ENCODE results near the gene LY9.

The LY9 gene

DNA sequence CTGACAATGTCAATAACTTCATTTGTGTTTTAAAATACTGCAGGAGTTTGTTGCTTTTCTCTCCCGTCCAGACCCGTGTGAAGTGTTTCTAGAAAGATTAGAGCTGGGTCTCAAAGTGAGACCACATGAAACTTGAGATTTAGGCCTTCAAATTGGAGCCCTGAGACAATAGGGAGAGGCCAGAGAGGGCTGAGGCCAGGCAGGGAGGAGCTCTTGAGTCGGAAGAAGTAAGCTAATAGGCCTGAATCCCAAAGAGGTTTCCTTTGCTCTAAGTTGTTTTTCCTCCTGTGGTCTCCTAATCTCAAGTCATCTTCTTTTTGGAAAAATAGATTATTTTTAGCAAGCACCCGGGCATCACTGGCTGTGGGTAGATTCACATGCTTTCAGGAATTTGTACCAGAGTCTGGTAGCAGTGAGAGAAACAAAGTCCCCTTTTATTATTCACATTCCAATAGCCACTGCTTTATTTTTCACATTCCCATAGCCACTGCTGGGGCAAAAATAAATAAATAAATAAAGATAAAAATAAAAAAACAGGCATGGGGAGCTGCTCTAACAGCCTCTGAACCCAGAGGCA lies 41.1 kb downstream of the LY9 start:
- DNase-seq: no peak

DNA sequence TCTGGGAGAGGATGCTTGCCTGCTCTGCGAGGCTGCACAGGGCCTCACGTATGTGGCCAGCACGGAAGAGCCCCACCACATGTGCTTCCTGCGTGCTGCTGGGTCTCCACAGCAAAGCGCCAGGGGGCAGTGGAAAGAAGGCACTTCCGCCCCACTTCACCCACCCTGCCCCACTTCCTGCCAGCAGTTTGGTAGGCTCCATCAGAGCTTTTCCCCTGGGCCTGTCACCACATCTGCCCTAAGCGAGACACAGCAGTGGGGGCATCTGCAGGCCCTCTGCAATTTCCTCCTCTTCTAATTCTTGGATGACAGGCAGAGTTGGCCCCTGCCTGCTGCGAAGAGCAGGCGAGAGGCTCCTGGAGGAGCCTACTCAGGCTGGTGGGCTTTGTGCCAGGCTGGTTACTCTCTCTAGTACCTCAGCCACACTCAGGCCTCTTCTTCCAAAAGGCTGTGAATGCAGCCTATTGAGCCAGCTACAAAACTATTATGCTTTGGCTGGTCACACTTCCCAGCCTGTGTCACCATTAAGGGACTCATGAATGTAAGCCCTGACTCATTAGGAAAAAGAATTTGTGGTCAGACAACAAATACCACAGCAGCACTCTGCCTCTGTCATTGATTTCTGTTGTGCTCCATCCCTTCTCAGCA lies 41.7 kb downstream of the LY9 start:
- DNase-seq: peak in 5 of 14 donors; percentile 1 to 45 (median 6)

DNA sequence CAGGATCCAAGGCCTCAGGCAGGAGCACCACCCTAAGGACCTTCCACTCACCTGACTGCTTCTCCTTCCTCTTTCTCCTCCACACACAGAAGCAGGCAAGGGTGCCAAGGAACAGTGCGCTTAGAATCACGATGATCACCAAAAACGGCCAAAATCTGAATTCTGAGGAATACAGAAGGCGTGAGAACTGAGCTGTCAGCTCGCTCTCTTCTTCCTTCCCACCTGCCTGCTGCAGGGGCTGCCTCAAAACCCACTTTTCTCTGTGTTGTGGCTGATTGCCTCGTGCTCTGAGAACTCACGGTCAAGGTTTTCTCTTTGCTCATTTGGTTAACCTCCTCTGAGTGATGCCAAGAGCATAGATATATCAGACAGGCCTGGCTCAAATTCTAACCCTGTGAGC lies 42.9 kb downstream of the LY9 start:
- no peak for DNase-seq

DNA sequence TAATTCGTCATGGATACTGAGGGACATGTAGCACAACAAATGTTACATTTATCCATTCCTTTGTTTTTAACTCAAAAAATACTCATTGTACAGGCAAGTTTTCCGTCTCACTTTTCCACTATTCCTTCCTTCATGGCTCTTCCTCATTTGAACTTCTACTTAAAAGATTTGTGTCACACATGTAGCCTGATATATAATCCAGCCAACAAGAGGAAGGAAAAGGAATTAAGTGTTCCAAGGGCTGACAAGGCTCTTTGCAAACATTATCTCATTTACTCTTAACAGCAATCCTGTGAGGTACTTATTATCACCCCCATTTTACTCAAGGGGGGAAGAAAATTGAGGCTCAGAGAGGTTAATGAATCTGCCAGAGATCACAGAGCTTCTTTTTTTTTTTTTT lies 43.8 kb downstream of the LY9 start:
- no peak for DNase-seq

DNA sequence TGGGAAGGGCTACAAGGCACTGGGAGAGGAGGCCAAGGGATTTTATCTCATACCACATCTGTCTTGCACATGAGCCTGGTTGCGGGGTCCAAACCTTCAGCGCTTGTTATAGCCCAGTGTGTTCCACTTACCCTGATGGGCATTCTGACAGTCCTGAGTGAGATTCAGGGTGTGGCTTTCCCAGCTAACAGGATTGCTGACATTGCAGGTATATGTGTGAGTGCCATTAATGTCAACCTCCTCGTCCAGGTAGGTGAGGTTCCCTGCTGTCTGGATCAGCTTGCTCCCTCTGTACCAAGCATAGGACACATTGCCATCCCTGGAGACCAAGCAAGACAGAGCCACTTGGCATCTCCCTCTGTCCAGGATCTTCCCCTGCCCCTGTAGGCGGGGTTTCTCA lies 45.1 kb downstream of the LY9 start:
- DNase-seq: no peak

DNA sequence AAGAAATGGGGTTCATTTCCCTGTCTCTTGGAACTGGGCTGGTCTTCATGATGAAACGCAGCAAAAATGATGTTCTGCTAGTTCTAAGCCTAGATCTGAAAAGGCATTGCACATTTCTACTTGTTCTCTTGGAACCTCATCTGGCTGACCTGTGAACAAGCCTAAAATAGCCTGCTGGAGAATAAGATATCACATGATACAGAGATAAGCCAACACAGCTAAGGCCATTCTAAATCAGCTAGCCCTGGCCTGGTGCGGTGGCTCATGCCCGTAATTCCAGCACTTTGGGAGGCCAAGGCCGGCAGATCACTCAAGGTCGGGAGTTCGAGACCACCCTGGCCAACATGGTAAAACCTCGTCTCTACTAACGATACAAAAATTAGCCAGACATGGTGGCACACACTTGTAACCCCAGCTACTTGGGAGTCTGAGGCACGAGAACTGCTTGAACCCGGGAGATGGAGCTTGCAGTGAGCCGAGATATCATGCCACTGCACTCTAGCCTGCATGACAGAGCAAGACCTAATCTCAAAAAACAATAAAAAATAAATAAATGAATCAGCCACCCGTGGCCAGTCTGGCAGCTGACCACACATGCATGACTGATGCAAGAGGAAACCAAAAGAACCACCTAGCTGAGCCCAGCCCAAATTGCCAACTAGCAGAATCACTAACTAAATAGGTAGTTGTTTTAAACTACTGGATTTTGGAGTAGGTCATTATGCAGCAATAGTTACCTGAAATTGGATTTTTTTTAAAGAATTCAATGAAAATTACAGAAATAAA lies 48.7 kb downstream of the LY9 start:
- no peak for DNase-seq

DNA sequence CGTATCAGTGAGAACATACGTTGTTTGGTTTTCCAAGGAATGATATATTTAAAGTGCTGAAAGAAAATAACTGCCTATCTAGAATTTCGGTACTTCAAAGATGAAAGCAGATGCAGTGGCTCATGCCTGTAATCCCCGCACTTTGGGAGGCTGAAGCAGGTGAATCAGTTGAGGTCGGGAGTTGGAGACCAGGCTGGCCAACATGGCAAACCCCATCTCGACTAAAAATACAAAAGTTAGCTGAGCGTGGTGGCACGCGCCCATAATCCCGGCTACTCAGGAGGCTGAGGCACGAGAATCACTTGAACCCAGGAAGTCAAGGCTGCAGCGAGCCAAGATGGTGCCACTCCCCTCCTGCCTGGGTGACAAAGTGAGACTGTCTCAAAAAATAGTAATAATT lies 50.3 kb downstream of the LY9 start:
- DNase-seq: no peak

DNA sequence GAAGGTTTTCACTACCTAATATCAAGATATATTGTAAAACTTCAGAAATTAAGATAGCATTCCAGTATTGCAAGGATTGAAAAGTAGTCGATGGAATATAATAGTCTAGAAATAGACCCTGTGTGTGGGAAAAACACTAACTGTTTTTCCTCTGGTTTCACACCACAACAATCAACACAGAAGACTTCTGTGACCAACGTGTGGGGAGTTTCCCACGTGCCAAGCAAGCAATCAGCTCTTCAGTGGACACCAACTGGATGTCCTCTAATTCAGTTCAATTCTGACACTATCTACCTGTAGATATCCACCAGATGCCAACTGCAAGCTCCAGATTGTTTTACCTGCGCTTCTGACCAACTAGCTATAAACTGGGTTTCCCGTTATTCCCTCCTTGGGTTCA lies 54.6 kb downstream of the LY9 start:
- DNase-seq: no peak

DNA sequence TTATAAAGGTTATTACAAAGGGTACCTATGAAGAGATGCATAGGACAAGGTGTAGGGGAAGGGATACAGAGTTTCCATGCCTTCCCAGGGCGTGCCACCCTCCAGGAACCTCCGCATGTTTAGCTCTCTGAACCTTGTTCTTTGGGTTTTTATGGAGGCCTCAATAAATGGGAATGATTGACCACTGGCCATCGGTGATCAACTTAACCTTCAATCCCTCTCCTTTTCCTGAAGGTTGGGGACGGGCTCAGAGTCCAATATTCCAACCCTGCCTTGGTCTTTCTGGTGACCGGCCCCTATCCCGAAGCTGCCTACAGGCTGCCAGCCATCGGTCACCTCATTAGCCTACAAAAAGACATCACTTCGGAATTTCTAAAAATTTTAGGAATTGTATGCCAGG lies 55.0 kb downstream of the LY9 start:
- DNase-seq: no peak

DNA sequence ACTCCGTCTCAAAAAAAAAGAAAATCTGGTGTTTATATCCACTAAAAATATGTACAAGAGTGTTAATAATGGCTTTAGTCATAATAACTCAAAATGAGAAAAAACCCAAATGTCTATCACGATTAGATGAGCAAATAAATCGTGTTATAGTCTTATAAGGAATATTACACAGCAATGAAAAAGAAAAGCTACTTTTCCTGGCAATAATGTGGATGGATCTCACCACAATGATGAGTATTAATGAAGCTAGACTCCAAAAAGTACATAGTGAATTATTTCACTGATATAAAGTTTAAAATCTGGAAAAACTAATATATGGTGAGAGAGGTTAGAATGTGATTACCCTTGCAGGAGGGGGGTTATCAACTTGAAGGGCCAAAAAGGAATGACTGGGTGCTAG lies 57.0 kb downstream of the LY9 start:
- no peak for DNase-seq

DNA sequence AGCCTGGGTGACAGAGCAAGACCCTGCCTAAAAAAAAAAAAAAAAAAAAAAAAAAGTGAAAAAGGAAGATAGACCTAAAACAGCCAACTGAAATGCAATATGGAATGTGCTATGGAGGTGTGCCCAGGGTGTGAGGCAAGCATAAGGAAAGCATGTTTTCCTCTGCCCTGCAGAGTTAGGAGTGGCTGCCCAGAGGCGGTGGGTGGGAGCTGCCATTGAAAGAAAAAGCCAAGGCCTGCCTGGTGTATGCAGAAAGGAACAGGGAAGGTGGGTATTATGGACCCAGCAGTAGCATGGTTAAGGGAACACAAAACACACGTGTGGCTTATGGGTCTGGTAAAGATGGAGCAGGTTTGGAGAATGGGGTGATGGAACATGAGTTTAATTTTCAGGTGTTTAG lies 57.8 kb downstream of the LY9 start:
- DNase-seq: no peak

DNA sequence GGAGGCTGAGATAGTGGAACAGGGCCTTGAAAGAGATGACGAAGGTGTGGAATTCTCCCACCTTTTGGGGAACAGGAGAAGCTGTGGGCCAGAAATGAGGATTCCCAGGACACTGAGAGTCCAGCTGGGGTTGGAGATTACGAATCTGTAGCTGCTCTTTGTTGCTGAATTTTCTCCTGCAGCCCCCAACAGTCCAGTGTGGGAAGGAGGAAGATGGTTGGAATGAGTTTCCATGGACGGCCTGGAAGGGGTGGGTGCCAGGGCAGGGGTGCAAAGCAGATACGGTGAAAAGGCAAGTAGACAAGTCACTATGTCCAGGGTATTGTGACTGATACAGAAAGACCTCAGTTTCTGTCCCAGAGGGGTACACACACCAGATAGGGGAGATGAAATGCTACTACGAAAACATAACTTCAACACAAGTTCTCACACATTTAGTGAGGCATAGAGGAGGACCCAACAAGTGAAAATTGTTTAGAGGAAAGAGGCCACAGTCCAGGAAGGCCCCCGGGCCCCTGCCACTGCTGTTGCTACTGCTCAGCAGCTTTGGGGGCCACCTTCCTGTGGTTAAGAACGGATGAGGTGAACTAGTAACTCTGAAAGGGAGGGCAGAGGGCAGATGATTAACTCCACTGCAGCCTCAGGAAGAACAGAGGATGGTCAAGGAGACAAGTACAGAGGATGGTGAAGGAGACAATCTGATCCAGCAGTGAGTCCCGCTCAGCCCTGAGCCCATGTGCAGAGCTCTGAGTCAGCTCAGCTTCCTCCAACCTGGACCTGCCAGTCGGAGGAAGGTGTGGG lies 59.4 kb downstream of the LY9 start:
- DNase-seq: no peak

DNA sequence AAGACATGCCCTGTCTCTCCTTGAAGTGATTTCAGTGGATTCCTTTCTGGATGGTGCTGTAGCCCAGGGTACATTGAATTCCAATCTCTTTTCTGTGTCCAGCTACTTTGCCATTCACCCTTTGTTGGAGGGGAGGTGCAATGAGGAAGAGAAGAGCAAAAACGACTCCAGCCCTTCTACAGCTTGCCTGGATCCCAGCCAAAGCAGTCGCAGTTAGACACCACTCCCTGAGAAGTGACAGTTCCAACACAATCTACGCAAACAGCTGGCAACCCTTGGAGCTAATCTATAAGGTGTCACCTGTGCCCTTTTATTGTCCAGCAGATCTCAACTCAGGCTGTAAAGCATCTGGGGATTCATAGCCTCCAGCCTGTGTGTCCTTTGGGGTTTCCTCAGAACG lies 62.1 kb downstream of the LY9 start:
- DNase-seq: no peak

DNA sequence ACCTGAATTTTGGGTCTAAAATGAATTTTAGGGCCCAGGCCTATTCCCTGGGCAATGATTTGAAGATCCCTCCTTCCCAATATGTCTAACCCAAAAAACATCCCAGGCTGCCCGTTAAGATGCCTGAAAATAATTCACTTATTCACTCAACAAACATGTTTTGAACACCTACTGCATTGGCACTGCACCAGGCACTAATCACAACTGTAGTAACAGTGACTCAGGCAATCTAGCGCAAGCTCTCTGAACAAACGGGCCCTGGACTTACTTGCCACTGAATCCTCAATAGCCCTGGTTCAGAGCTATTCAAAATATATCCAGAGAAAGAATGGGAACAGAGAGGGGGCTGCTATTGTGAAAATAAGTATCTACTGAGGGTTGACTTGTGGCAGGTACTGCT lies 62.5 kb downstream of the LY9 start:
- no peak for DNase-seq

DNA sequence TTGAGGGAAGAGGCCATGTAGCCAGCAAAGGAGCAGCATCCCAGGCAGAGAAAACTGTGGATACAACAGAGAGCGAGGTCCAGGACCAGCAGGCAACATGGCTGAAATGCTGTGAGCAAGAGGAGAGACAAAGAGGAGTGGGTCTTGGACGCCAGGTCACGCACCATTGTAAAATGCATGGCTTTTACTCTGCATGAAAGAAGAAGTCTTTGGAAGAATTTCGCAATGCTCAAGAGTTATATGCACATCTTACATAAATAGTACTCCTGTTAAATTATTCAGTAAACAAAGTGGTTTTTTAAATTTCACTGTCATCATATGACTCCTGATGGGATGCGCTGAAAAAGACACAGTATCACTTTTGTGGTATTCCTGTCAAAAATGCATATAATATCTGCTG lies 63.2 kb downstream of the LY9 start:
- DNase-seq: no peak

DNA sequence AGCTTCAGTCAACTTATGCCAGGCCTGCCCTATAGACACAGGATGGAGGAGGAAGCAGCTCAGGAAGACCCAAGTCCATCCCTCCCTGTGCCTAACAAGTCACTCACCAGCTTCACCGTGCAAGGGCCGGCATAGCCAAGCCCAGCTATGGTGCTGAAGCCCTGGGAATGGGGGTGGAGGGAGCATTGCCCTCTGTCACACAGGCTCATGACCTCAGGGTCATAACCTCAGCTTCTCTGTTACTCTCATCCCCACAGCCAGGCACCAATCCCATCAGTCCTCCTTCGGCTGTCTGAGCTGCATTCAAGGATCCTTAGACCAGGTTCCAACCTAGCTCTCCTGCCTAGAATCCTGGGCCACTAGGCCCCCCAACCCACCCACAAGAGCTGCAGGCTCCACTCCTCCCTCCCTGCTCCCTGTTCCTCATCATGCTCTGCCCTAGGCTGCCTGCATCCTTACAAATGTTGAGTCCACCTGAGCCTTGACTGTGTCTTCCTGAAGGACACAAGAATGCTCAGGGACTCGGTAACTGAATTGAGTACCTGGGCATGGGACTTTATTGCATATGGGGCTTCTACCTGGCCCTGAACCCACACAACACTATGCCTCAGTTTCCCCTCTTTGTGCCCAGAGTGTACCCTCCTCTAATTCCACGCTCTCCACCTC lies 65.0 kb downstream of the LY9 start:
- no peak for DNase-seq

DNA sequence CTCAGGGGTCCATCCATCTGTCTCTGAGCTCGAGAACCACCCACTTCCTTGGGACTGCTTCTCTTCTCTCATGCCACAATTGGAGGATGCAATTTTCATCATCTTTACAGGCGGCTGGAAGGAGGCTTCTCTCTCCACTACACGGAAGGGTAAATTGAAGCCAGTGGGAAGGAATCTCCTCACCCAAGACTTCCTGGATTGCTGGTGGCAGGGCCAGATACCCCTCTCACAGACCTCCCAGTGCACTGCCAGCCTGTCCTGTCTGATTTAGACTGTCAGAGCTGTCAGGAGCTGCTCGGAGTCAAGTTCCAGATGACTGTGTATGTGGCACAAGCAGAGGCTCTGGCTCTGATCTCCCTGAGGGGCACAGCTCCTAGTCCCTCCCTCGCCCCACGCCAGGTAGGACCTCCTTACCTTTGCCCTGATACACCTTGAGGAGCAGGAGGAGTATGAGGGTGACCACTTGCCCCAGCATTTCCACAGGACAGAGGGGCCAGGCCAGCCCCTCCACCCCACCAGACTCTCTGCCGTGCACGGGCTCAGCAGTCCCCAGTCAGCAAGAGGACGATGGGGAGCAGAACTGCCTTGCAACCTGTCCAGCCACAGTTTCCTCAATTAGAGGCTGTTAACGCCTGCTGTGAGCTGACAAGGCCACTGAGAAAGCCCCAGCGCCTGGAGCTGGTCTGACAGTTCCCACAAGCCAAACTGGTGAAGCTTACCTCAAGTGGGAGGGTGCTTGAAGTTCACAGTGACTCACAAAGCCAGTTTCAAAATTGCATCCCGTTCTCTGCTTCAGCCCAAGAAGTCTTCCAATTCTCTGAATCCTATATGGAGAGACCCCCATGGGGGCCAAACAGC lies 66.5 kb downstream of the LY9 start, which contains the start of gene CD244:
TSS of gene CD244 (minus strand) at position 685 of the 858 bp plus-strand sequence. CDS start at position 475, 210 bp downstream.
- peak in 3 of 14 donors; percentile 4 to 12 (median 6) for DNase-seq

DNA sequence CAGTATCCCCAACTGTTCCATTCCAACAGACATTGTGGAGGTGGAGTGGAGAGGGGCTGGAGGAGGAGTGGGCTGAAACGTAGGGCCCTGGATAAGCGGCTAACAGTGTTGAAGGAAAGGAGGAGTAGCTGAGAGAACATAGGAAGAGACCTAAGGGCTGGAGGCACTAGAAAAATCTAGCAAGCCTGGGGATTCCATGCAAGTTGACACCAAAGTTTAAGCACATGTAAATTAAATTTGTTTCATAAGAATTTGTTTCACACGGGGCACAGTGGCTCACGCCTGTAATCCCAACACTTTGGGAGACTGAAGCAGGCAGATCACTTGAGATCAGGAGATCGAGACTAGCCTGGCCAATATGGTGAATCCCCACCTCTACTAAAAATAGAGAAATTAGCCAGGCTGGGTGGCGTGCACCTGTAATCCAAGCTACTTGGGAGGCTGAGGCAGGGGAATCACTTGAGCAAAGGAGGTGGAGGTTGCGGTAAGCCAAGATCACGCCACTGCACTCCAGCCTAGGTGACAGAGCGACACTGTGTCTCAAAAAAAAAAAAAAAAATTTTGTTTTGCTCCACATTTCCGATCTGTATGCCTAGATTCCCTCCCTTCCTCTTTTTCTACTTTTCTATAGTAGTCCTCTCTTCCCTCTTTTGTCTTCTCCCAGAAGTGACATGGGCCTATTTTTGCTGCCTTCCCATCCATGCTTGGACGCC lies 67.2 kb downstream of the LY9 start:
- DNase-seq: no peak

DNA sequence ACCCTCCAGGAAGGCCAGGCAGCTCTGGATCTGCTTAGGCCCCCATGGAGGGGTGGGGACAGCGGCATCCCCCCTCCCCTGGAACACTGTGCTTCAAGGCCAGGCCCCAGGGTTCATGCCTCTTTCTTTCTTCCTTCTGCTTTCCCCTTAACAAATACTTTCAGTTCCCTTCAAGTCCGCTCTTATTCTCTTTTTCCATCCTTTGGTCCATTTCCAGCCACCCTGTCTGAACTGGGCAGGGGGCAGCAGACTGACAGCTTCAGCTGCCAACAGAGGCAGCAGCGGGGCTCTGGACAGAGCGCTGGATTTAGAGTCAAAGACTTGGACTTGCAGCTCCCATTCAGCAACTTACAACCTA lies 67.8 kb downstream of the LY9 start:
- DNase-seq: peak in 3 of 14 donors; percentile 2 to 16 (median 3)

DNA sequence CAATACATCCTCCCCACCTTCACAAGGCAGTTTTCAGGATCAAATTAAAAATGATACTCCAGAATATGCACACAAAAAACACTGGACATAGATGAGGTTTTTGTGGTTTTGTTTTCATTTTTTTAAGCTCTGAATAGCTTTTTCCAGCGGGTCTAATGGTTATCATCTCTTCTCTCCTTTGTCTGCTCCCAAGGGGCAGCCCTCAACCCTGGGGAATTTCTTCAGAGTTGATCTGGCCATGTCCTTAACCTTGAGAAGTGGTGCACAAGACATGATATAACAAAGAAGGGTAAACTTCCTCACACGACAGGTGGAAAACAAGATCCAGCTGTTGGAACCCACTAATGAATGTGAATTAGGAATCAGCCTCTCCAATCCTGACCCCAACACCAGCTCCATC lies 68.2 kb downstream of the LY9 start:
- no peak for DNase-seq

DNA sequence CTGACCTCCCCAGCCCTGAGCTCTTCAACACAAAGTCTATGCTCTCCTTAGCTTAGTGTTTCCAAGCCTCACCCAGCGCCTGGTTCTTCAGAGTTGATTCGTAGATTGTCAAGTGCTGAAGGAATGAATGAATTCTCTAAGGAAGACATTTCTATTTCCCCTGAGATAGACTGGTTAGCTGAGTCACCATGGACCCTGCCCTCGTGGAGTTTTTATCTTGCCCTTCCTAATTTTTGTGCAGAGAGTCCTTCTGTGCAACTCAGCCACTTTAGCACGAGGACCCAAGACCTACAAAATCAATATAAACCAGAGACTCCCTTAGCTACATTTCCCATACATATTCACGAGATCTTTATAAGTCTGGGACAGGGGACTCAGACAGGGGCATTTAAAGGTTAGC lies 69.4 kb downstream of the LY9 start:
- DNase-seq: no peak
